G401.6 (cell line): Measurements from ENCODE around the gene PODXL2.
A peak's percentile ranks its signal among the peaks of the same experiment; 100 is the strongest.
"Not testable (repeated sequence)": the region's sequence is repeated elsewhere in the genome, so short reads cannot be mapped to it uniquely, and the experiment has no call there.

Experiments used
- FAIRE-seq: peaks from 2 replicates; lab custom pipeline; 2012; peaks lifted over from hg19 to GRCh38; lab: Jason Lieb, UNC

PODXL2 gene

GRCh38 chr3:127630811-127631714 is 2.1 kb downstream of the PODXL2 start:
- no peak for FAIRE-seq

GRCh38 chr3:127632035-127632820 is 3.2 kb downstream of the PODXL2 start:
- no peak for FAIRE-seq

- no peak for FAIRE-seq
Observed at GRCh38 chr3:127634653-127635052, 5.7 kb downstream of the PODXL2 start.

- FAIRE-seq, result no peak
Observed at GRCh38 chr3:127637546-127637945, 8.6 kb downstream of the PODXL2 start.

- FAIRE-seq, result no peak
Observed at GRCh38 chr3:127637971-127638370, 9.0 kb downstream of the PODXL2 start.

- no peak for FAIRE-seq
Observed at GRCh38 chr3:127639173-127640041, 10.4 kb downstream of the PODXL2 start.

- FAIRE-seq, result no peak
Observed at GRCh38 chr3:127640042-127640355, 11.0 kb downstream of the PODXL2 start.

GRCh38 chr3:127644641-127645370 is 15.8 kb downstream of the PODXL2 start:
- FAIRE-seq, result no peak

- FAIRE-seq, result no peak
Observed at GRCh38 chr3:127645371-127646015, 16.5 kb downstream of the PODXL2 start.

- FAIRE-seq, result no peak
Observed at GRCh38 chr3:127646501-127647046, 17.6 kb downstream of the PODXL2 start.

- no peak for FAIRE-seq
Observed at GRCh38 chr3:127647166-127647844, 18.3 kb downstream of the PODXL2 start.

GRCh38 chr3:127647845-127648204 is 18.8 kb downstream of the PODXL2 start:
- FAIRE-seq, result no peak

- no peak for FAIRE-seq
Observed at GRCh38 chr3:127650236-127650635, 21.3 kb downstream of the PODXL2 start.

- FAIRE-seq, result no peak
Observed at GRCh38 chr3:127651516-127652172, 22.7 kb downstream of the PODXL2 start.

GRCh38 chr3:127652246-127652995 is 23.4 kb downstream of the PODXL2 start:
- peak; percentile 88 for FAIRE-seq

GRCh38 chr3:127654374-127654773 is 25.4 kb downstream of the PODXL2 start:
- no peak for FAIRE-seq

- not testable (repeated sequence) for FAIRE-seq
Observed at GRCh38 chr3:127654993-127655392, 26.0 kb downstream of the PODXL2 start.

- FAIRE-seq, result no peak
Observed at GRCh38 chr3:127655641-127656040, 26.7 kb downstream of the PODXL2 start.

GRCh38 chr3:127656906-127657305 is 27.9 kb downstream of the PODXL2 start:
- no peak for FAIRE-seq
